T-helper 2 cell treated with Interferon-gamma antibody and Interleukin-4, amounts not matched to agents 100 ng/mL and 5 ng/mL, for 36 hours (primary cell): Measurements from ENCODE around the gene DCLRE1C. TPM values are rescaled to one million over a fixed set of nuclear protein-coding genes. Genes with fewer than 3 reads are reported as not detected.
"Not testable (repeated sequence)": the region's sequence is repeated elsewhere in the genome, so short reads cannot be mapped to it uniquely, and the experiment has no call there.

ENCODE experiments used
- intact Hi-C: fragments of 100-400 bp; cut with micrococcal nuclease; formaldehyde crosslinking; loops from one replicate; pipeline ENCODE4 v1.15.1; 2023
- total RNA-seq: library from RNA; stranded (reverse); gene quantifications from 2 replicates; pipeline ENCODE4 v1.2.3, GENCODE V29; 2022

DCLRE1C gene
- total RNA-seq, 1 donor from 2014 or later = 41.9 TPM

GRCh38 chr10:14891151-14891550, 62.7 kb downstream of the DCLRE1C start:
- intact Hi-C loops = loop anchor here (2.0 kb wide), 1 partner anchor 14 kb away; no protein-coding TSS in a partner anchor

- intact Hi-C loops = no loop called here
Observed at GRCh38 chr10:14889318-14889717, 64.6 kb downstream of the DCLRE1C start.

- intact Hi-C loops = no loop called here
Observed at GRCh38 chr10:14884082-14884481, 69.8 kb downstream of the DCLRE1C start.

DNA sequence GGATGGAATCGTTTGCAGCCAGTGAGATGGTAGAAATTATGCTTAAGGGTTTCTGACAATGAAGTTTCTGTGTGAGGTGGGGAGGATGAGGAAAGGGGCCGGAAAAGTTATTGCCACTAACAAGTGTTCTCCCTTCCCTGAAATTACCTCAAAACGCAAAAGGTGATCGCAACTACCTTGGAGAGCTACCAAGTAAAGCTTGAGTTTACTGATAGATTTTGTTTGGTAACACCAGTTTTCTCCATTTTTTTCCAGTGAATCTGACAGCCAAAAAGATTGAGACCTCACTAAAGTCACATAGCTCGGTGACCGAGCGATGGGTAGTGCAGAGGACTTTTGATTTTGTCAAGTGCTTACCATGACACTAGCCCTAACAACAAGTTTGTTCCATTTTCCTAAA, 73.7 kb downstream of the DCLRE1C start:
- intact Hi-C loops = no loop called here

GRCh38 chr10:14879928-14880193, 74.0 kb downstream of the DCLRE1C start:
- intact Hi-C loops = loop anchor here (2.0 to 5.0 kb wide), 2 partner anchors 233 to 275 kb away; no protein-coding TSS in a partner anchor

DNA sequence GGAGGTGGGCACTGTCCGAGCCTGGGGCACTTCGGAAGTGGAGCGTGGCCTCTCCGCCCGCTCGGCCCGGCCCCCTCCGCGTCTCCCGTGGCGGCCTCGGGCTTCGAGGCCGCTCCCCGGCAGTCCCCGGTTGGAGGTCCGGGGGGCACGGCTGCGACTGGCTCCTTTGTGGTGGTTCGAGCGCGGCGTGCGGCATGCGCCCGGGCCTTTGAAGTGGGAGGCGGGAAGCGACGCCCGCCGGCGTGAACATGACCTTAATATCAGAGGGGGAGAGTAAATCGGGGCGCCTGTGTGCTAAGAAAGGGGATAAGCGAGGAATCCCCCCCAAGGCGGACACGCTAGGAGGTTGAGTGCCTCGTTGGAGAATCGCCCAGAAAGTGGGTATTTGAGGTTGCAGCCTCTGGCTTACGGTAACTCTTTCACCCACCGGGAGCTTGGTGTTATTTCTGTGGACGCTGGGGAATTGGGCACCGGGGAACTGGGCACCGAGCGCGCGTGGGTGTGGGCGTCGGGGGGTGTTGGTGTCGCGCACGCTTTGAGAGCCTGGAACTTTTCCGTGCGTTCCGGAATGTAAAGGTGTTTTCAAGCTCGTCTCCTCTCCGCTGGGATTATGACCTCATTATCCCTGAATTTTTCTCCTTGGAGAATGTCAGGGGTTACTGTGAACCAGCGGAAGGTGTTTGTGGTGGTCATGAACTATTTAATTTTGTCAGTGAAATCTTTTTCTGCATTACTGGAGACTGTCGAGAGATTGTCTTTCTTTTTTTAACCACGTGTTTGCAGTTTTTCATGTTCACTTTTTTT, 74.6 kb downstream of the DCLRE1C start:
- intact Hi-C loops = loop anchor here (2.0 to 5.0 kb wide), 2 partner anchors 232 to 275 kb away; no protein-coding TSS in a partner anchor

DNA sequence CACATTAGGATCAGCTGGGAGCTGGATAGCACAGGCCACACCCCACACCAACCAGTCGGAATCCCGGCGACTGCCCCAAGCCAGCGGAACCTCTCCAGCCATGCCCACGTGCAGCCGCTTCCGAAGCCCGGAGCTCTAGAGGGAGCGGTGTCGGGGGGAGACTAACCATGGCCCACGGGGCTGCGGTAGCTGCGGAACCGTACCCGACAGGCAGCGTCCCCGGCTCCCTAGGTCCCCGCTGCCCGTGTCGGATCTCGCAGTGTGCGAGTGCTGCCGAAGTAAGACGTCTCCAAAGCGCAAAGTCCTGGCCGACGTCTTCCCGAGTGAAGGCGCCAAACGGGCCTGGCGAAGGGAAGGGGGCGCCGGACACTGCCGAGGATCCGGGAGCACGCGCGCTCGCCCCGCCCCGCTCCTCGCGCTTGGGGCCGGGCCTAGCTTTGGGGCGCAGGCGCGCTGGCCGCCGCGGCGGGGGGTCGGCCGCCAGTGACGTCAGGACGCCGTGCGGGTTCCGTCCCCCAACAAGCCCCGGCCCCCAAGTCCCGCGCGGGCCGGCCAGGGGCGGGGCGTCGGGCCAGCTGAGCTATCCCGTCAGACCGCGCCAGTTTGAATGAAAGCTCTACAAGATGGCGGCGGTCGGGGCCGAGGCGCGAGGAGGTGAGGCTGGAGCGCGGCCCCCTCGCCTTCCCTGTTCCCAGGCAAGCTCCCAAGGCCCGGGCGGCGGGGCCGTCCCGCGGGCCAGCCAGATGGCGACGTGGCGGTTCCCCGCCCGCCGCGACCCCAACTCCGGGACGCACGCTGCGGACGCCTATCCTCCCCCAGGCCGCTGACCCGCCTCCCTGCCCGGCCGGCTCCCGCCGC, 75.4 kb downstream of the DCLRE1C start, which contains the start of gene SUV39H2:
TSS of gene SUV39H2 (plus strand) at position 601 of the 858 bp plus-strand sequence. CDS start at position 624, 23 bp downstream.
- intact Hi-C loops = loop anchor here (1.0 to 5.0 kb wide), 6 partner anchors 40 to 291 kb away; partner anchors contain the start of genes CDNF, DCLRE1C, HSPA14 and MSANTD7

DNA sequence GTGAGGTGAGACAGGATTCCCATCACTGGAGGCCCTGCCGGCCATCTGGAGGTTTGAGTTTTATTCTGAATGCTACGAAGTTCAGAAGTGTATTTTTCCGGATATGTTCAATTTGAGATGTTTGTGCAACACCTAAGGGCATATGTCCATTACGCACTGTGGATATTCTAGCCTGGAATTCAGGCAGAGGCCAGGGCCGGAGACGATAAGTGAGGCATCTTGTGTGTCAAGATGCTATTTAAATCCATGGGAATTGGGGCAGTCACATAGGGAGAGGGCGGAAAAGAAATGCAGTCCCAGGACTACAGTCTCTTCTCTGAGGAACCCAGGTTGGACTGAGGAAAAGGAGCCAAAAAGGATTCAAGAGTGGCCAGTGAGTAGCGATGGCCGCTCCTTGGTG, 77.1 kb downstream of the DCLRE1C start:
- intact Hi-C loops = loop anchor here (5.0 kb wide), 1 partner anchor 229 kb away; no protein-coding TSS in a partner anchor

- intact Hi-C loops = loop anchor here (5.0 kb wide), 1 partner anchor 229 kb away; no protein-coding TSS in a partner anchor
Observed at GRCh38 chr10:14875941-14876340, 78.0 kb downstream of the DCLRE1C start.

- intact Hi-C loops = no loop called here
Observed at GRCh38 chr10:14873090-14873760, 80.7 kb downstream of the DCLRE1C start.

- intact Hi-C loops = not testable (repeated sequence)
Observed at GRCh38 chr10:14864871-14865270, 89.0 kb downstream of the DCLRE1C start.

- intact Hi-C loops = not testable (repeated sequence)
Observed at GRCh38 chr10:14864466-14864865, 89.4 kb downstream of the DCLRE1C start.

DNA sequence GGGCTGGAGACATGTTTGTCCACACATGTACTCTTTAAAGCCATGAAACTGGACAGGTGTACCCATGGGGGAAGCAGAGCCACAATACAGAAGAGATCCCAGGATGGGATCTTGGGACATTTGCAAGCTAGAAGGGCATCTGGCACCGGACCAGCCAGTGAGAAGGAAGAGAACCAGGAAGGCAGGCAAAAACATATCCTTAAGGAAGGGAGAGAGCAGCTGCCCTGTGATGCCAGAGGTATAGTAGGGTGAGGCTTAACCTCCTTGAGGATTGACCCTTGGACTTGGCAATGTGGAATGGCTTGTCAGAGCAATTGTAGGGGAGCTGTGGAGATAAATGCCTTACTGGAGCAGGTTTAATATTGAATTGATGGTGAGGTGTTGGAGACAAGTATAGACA, 93.1 kb downstream of the DCLRE1C start:
- intact Hi-C loops = no loop called here

DNA sequence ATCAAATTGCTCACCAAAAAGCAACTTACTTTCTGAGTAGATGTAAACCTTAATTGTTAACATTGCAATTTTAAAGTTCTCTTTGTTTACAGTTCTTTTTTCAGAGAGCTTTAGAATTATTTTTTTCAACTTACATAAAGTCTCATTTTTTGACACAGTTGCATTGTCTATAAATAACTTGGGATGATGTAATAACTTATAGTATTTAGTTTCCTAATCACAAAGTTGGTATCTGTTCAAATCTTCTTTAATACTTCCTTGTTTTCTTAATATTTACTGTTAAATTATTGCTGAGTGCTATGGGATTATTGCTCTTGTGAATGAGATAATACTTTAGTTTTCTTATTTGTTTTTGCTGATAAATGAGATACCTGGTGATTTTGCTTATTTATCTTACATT, 94.1 kb downstream of the DCLRE1C start:
- intact Hi-C loops = no loop called here

DNA sequence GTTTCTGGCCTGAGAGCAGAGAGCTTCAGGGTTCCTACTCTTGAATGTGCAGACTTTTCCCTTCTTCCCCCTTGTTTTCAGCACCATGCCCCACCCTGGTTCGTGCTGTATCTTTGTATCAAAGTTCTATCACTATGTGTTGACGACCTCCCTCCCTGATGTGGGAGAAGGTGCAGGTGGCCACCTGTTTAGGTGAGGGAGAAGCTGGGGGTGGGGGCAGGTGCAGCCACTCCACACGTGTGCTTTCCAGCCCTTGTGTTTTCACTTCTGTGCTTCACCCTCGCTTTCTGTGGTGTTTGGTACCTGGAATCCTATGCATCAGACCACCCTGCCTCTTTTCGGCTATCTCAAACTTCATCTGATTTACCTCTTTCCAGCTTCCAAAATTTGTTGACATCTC, 94.9 kb downstream of the DCLRE1C start:
- intact Hi-C loops = no loop called here

DNA sequence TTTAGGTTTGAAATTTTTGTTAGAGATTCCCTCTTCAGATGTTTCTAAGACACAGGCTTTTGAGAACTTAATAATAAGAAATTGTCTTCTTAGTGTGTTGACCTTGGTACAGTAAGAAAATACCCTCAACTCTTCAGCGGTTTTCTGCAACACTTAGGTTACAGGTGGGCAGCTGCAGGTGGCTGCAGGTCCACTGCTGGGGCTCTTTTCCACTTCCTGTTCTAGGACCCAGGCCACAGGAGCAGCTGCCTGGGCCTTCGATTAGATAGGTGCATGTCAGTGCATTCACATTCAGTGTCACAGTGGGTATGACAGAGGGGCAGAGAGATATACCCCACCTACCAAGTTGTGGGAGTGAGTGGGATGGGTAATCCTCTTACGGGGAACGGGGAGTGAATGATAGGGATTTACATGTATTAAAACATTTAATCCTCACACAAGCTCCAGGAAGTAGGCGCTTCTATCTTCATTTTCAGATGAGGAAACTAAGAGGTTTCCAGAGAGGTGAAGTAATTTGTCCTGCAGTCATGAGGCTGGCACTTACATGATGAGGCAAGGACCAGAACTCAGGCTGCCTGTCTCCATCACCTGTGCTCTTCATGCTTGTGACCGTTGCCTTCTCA, 95.4 kb downstream of the DCLRE1C start:
- intact Hi-C loops = no loop called here

GRCh38 chr10:14855453-14855852, 98.4 kb downstream of the DCLRE1C start:
- intact Hi-C loops = no loop called here

DNA sequence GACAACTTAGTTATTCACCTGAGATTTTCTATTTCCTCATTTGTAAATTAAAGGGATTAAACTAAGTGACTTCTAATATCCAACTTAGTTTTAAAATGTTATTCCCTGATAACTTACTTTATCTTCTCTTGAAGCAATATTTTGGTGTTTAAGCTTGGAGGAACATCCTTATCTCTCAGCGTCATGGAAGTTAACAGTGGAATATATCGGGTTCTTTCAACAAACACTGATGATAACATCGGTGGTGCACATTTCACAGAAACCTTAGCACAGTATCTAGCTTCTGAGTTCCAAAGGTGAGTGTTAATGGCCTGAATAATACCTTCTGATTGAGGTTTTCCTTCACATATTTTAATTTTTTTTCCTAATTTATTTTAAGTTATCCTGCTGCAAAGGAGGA, 101.7 kb downstream of the DCLRE1C start:
- intact Hi-C loops = no loop called here
